ENCODE measurements around the gene ATF7.
"Not testable (repeated sequence)": the region's sequence is repeated elsewhere in the genome, so short reads cannot be mapped to it uniquely, and the experiment has no call there.

ATF7 gene

GRCh38 chr12:53626702-53627169, 554 bp upstream of the ATF7 start:
- no peak for DNase-seq

DNA sequence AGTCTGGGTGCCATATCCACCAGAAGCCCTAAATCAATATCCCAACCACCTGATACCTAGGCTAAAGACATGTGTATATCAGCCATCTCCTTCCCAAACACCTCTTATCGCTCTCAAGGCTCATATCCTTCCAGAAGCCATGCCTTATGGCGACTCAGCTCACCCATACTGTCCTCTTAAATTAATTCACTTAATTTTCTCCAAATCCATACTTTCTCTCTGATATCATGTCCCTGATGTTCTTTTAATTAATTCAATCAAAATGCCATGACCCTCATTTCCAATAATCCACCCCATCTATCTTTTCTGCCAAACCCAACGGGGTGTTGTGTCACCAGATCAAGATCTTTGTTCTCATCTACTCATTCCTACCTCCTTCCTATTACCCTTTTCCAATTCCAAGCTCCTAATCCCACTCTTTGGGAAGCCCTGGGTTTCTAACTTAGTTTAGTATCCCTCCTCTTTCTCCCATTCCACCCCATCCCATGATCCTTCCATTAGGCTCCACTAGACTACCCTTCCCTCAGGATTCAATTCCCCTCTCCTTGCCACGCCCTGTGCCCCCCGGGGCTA, 723 bp downstream of the ATF7 start:
- DNase-seq: no peak

GRCh38 chr12:53624956-53625355, 1.2 kb downstream of the ATF7 start:
- no peak for DNase-seq

- DNase-seq: no peak
Observed at GRCh38 chr12:53624458-53624857, 1.7 kb downstream of the ATF7 start.

DNA sequence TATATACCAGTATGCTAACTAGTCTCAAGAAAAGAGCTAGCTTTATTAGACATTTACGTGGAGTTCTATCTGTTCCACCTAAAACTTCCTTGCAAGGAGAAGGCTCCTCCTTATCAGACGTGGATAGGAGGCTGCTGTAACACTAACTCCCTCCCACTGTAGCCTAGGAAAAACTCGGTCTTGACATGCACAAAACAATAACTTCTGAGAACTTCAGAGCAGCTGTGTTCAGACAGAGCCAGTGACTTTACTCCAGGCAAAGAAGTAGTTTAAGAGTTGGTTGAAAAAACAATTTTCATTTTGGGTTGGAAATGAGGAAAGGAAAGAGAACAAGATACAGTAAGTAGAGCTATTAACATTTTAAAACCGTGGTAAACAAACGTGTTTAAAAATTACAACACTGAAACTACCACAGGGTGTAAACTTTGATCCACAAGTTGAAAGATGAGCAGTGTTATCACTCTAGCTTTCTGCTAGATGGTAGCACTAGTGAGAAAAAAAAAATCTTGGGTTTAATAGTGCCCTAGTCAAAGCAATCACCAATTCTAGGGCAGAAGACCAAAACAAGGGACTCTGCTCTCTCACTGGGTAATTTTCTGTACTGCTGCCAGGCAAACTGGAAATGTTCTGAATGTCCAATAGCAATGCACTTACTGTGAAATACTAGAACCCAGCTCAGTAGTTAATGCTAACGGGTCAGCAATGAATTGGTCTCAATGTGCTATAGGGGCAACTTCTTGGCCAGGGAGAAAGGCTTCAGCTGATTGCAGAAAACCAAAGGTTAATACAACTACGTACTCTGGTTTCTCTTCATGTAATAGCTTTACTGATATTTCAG, 2.4 kb downstream of the ATF7 start:
- no peak for DNase-seq

DNA sequence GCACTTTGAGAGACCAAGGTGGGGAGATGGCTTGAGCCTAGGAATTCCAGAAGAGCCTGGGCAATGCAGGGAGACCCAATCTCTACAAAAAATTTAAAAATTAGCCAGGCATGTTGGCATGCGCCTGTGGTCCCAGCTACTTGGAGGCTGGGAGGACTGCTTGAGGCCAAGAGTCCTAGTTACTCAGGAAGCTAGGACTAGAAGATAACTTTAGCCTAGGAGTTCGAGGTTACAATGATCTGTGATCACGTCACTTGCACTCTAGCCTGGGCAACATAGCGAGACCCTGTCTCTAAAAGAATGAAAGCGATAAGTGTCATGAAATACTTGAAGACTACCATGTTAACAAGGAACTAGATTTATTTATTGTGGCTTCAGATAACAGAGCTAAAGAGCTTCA, 3.5 kb downstream of the ATF7 start:
- no peak for DNase-seq

GRCh38 chr12:53618275-53618674, 7.9 kb downstream of the ATF7 start:
- no peak for DNase-seq

DNA sequence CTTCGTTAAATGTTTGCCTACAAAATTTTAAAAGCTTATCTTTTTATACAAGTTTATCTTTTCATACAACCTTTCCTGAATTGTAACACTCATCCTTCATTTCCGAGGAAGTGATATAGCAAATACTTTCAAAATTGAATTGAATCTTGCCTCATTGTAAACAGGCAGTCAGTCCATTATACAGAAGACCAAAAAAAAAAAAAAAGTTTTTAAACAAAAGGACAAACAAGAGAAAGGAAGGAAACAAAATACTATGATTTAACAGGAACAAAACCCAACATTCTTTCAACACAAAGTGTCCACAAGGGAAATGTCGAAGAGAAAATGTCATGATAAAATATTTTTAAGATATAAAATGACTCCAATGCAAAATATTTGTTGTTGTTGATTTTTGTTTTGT, 8.5 kb downstream of the ATF7 start:
- DNase-seq: no peak

DNA sequence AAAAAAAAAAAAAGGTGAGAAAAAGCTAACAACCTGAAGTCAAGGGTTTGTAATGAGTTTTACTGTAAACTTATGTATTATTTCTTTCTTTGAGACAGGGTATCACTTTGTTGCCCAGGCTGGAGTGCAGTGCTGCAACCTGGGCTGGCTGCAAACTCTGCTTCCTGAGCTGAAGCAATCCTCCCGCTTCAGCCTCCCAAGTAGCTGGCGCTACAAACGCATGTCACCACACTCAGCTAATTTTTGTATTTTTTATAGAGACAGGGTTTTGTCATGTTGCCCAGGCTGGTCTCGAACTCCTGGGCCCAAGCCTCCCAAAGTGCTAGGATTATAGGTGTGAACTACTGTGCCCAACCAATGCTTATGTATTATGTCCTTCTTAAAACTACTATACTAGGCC, 9.2 kb downstream of the ATF7 start:
- DNase-seq: no peak

DNA sequence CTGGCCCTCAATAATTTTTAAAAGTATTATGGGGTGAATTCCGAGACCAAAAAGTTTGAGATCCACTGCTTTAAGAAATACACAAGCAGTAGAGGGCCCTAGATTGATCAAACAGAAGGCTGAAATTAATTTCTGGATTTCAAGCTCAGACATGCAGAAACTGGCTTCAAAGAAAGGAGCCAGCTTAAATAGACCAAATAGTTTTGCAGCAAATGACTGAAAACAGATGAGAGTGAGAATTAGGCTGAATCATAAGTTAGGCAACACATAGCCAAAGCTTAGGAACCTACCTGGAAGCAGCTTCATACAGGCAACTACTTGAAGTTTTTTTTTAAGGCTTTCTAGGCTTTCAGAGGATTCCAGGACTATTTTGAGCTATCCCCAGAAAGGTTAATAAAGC, 12.4 kb downstream of the ATF7 start:
- no peak for DNase-seq

DNA sequence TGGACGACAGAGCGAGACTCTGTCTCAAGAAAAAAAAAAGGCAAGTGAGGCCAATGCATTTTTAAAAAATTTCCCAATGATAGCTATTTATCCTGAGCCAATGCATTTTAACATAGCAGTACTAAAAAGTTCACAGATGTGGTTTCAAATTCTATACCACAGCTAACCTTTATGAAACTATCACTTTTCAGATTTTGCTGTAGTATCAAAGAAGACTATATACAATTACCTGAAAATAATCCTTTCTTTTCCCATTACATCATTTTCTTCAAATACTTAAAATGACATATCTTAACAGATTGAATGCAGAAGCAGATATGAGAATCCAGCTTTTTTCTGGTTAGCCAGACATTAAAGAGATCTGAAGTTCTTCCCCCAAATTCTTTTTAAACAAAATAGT, 13.2 kb downstream of the ATF7 start:
- peak; percentile 22 for DNase-seq

GRCh38 chr12:53611304-53611703, 14.9 kb downstream of the ATF7 start:
- no peak for DNase-seq

DNA sequence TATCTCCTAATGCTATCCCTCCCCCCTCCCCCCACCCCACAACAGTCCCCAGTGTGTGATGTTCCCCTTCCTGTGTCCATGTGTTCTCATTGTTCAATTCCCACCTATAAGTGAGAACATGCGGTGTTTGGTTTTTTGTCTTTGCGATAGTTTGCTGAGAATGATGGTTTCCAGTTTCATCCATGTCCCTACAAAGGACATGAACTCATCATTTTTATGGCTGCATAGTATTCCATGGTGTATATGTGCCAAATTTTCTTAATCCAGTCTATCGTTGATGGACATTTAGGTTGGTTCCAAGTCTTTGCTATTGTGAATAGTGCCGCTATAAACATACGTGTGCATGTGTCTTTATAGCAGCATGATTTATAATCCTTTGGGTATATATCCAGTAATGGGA, 19.5 kb downstream of the ATF7 start:
- DNase-seq: not testable (repeated sequence)

- no peak for DNase-seq
Observed at GRCh38 chr12:53604581-53604980, 21.6 kb downstream of the ATF7 start.

DNA sequence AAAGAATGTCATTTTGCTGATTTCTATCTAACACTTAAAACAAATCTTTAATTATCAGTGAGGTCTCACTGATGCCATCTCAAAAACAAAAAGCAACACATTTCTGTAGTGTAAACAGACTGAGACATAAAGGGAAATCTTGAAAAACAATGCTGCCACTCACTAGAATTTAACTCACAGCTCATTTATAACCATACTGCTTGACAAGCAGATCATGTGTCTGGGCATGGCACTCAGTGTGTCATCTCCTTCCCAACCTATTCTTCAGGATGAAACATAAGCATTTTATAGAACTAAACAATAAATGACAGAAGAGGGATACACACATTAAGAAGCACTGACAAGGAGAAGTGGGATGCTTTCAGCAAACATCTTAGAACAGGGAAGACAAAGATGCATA, 22.4 kb downstream of the ATF7 start:
- DNase-seq: no peak

GRCh38 chr12:53603196-53603595, 23.0 kb downstream of the ATF7 start:
- DNase-seq: no peak

GRCh38 chr12:53602176-53602864, 23.9 kb downstream of the ATF7 start:
- no peak for DNase-seq

- no peak for DNase-seq
Observed at GRCh38 chr12:53601296-53601847, 24.8 kb downstream of the ATF7 start.

DNA sequence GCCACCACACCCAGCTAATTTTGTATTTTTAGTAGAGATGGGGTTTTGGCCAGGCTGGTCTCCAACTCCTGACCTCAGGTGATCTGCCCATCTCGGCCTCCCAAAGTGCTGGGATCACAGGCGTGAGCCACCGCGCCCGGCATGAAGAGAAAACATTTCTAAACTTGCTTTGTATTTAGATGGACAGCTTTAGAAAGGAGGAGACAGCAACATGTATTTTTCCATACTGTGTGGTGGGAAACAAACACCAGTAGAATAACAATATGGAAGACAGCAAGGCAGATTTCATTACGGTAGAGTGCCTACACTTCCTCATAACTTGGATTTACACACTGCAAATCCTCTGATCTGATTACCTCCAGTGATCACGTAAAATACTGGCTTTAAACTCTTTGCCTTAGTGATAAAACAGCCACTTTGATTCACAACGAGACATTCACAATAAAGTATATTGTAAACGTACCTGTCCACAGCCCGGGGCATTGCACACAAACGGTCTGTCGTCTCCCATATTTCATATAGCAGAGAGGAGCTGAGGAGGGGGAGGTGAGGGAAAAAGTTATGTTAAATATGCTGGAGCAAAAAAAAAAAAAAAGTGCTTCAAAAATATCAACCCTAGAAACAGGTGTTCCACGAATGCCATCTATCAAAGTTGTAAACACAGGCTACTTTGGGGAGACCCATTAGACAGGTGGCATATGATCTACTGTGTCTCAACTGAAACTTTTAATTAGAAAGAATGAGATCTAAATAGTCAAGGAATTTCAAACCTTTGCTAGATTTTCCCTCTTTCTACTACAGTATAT, 25.5 kb downstream of the ATF7 start:
- DNase-seq: no peak

DNA sequence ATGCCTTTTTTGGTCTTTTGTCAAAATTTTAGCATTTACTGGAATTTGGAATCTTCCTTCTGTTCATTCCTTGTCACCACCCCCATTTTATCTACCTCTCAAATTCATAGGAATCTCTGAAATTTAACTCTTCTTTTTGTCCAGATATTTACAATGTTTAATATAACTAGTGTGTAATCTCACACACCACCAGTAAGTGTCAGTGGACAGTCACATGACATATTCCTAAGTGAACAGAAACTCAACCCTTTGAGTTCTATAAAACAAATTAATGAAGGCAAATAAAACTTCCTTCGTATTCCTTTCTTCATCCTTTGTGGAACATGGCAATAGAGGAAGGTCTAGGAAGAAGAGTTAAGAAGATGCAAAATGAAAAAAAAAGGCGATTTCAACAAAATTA, 26.6 kb downstream of the ATF7 start:
- no peak for DNase-seq

GRCh38 chr12:53598971-53599370, 27.2 kb downstream of the ATF7 start:
- not testable (repeated sequence) for DNase-seq

GRCh38 chr12:53596920-53597363, 29.2 kb downstream of the ATF7 start:
- no peak for DNase-seq
